Embryonic facial prominence (tissue), 1 donor: ENCODE results near the gene ATF7IP.

Source experiments
- DNase-seq: peaks from one replicate; pipeline ENCODE4 v3.0.0-alpha.2; 2016; ENCODE audit errors: extremely low spot score

The ATF7IP gene

GRCh38 chr12:14481201-14481600, 115.7 kb downstream of the ATF7IP start:
- no peak for DNase-seq

GRCh38 chr12:14482361-14482760, 116.9 kb downstream of the ATF7IP start:
- no peak for DNase-seq

- no peak for DNase-seq
These were observed 117.4 kb downstream of the ATF7IP start for GRCh38 chr12:14482886-14483285.

GRCh38 chr12:14495326-14495725, 129.8 kb downstream of the ATF7IP start:
- no peak for DNase-seq

- no peak for DNase-seq
These were observed 140.4 kb downstream of the ATF7IP start for GRCh38 chr12:14505626-14506596.

GRCh38 chr12:14510574-14510973, 145.1 kb downstream of the ATF7IP start:
- DNase-seq: no peak

GRCh38 chr12:14514154-14514842, 148.8 kb downstream of the ATF7IP start:
- peak; percentile 55 for DNase-seq

- DNase-seq: no peak
These were observed 149.5 kb downstream of the ATF7IP start for GRCh38 chr12:14514946-14515345.

GRCh38 chr12:14521822-14522221, 156.3 kb downstream of the ATF7IP start:
- DNase-seq: no peak

GRCh38 chr12:14525964-14526363, 160.5 kb downstream of the ATF7IP start:
- DNase-seq: no peak

GRCh38 chr12:14532152-14532551, 166.7 kb downstream of the ATF7IP start:
- no peak for DNase-seq

GRCh38 chr12:14537088-14537487, 171.6 kb downstream of the ATF7IP start:
- DNase-seq: no peak

GRCh38 chr12:14540801-14541462, 175.4 kb downstream of the ATF7IP start:
- no peak for DNase-seq

- no peak for DNase-seq
These were observed 180.0 kb downstream of the ATF7IP start for GRCh38 chr12:14545144-14546124.

- DNase-seq: no peak
These were observed 182.1 kb downstream of the ATF7IP start for GRCh38 chr12:14547571-14547970.

GRCh38 chr12:14548609-14549008, 183.1 kb downstream of the ATF7IP start:
- DNase-seq: no peak
